Putamen (tissue), 1 donor: ENCODE results near the gene KAT6B.

ENCODE experiments used
- DNase-seq: peaks from one replicate; pipeline ENCODE4 v3.0.0-alpha.2; 2016; ENCODE audit warnings: low spot score

Gene KAT6B

GRCh38 chr10:75071756-75072155 is 245.4 kb downstream of the KAT6B start:
- DNase-seq: no peak

GRCh38 chr10:75072727-75073126 is 246.3 kb downstream of the KAT6B start:
- no peak for DNase-seq

GRCh38 chr10:75073442-75073841 is 247.0 kb downstream of the KAT6B start:
- DNase-seq: no peak

GRCh38 chr10:75074711-75075445 is 248.5 kb downstream of the KAT6B start:
- no peak for DNase-seq

GRCh38 chr10:75076348-75076747 is 249.9 kb downstream of the KAT6B start:
- no peak for DNase-seq

- no peak for DNase-seq
Observed at GRCh38 chr10:75079436-75080083, 253.2 kb downstream of the KAT6B start.

GRCh38 chr10:75080554-75080953 is 254.2 kb downstream of the KAT6B start:
- DNase-seq: no peak

- DNase-seq: no peak
Observed at GRCh38 chr10:75081379-75081778, 255.0 kb downstream of the KAT6B start.
